ENCODE results near the gene RABGAP1L. TPM values are rescaled to one million over a fixed set of nuclear protein-coding genes. Genes with fewer than 3 reads are reported as not detected.
"Not testable (repeated sequence)": the region's sequence is repeated elsewhere in the genome, so short reads cannot be mapped to it uniquely, and the experiment has no call there.

RABGAP1L gene
- total RNA-seq, 1 donor from 2014 or later, result 17.0 TPM

DNA sequence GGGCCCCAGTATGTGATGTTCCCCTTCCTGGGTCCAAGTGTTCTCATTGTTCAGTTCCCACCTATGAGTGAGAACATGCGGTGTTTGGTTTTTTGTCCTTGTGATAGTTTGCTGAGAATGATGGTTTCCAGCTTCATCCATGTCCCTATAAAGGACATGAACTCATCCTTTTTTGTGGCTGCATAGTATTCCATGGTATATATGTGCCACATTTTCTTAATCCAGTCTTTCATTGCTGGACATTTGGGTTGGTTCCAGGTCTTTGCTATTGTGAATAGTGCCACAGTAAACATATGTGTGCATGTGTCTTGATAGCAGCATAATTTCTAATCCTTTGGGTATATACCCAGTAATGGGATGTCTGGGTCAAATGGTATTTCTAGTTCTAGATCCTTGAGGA lies 736.3 kb downstream of the RABGAP1L start:
- ATAC-seq; DNase-seq (ENCODE audit: low spot score): not testable (repeated sequence)

DNA sequence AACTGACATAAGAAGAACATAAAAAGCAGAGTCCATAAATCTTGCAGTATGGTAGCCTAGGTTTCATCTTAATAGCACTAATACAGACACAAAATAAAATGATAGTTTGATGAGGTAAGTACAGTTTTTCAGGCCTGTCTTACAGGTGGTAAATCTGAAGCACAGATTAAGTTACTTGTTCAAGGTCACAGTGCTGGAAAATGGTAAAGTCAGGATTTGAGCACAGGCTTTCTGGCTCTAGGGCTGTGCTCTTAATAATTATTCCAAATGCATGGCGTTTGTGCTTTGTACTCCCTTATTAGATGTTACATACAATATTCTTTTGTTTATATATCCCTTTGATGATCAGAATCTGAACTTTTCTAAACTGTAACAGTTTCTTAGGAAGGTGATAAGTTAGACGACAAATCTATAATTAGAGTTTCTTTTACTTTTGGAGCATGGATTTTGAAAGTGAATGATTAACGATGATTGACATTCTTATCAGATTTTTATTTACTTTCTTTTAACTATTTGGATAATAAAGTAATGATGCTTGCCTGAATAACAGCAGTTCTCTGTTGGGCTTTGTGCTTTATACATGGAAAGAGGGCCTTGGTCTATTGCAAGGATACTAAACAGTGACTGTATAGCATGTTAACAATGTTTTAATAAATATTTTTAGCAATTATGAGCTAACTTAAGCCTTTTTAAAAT lies 738.9 kb downstream of the RABGAP1L start:
- DNase-seq (ENCODE audit: low spot score) (no peak), ATAC-seq (peak; percentile 72)

DNA sequence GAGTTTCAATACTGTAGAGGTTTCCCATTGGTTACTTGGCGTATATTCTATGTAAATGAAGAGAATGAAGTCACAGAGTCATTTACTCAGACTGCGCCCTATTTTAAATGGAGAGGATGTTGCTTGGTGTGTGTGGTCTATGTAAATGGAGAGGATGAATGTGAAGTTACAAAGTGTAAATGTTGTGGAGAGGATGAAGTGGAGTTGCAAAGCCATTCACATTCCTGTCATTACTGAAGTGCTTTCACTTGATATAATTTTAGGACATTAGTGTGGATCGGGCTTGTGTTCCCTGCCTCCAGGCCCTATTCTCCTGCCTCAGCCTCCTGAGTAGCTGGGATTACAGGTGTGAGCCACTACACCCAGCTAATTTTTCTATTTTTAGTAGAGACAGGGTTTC lies 741.0 kb downstream of the RABGAP1L start:
- ATAC-seq (no peak), DNase-seq (ENCODE audit: low spot score) (no peak)

DNA sequence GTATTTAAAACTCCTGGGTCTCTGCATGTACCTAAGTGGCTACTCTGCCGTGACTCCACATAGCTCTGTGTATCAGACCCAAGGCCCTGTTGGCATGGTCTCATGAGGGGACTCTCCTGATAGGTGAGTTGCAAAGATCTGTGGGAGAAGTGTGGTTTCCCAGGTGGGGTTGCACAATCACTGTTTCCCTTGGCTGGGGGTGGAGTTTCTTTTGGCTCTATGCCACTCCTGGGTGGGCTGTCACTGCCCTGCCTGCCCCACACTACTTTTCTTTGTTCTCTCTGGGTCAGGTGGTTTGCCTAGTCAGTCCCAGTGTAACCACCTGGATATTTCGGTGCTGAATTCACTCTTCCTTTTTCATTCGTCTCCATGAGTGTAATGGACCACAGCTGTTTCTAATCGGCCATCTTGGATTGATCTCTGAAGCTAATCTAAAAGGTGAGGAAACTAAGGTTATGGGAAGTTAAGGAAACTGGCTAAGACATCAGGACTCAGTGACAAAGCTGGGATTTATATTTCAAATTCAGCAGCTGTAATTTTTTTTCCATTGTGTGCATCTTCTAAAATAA lies 743.3 kb downstream of the RABGAP1L start:
- DNase-seq (ENCODE audit: low spot score), result no peak
- peak; percentile 45 for ATAC-seq

DNA sequence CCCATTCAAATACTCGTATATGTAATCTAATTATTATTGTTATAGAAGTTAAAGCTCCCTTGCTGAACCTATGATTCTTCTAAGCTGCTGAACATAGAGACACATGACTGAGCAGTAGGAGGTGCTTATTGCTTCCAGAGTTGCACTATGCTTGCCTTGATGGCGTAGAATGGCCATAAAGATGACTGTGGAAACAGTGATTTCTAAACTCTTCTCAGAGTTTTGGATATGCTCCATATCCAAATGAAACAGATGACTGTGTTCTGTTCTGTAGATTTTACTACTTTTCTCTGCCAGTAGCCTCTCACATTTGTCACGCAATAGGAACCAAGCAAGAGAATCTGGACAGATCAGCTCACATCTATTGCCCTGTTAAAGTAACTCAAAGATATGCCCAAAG lies 752.3 kb downstream of the RABGAP1L start:
- DNase-seq (ENCODE audit: low spot score) (no peak), ATAC-seq (no peak)

DNA sequence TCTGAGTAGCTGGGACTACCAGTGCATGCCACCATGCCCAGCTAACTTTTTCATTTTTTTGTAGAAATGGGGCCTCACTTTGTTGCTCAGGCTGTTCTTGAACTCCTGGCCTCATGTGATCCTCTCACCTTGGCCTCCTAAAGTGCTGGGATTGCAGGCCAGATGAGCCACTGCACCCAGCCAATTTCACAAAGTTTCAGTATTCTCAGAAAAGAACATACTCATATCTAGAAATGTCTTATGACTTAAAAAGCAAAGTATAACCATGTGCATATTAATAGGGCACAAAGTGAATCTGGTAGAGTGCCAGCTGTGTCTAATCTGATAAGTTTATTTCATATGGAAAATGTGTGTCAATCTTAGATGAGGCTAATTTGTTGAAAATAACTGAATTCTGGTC lies 752.9 kb downstream of the RABGAP1L start:
- DNase-seq (ENCODE audit: low spot score) (no peak), ATAC-seq (no peak)

DNA sequence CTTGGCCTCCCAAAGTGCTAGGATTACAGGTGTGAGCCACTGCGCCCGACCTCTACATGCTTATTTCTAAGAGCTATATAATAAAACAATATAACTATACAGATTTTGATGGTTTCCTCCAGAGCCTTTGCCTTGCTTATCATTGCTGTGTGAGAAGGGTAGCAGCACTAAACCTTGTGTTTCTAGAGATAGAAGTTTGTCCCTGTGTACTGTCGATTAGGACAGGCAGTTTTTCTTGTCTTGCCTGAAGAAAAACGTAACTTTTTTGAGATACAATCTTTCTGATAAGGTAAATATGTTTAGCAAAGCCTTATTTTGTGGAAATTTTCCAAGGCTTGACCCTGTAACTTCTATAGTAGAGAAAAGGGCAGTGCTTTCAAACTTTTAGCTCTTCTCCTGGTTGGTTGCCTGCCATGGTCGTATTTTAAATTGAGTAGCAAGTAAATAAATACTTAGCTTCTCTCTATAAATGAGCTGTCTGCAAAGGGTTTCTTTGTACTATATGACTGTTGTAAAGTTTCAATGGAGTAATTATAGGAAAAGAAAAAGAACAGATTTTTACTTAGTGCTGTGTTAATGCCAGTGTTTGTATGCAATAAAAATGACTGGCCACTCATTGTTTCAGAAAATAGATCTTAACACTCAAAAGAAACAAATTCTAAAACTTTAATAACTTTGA lies 754.0 kb downstream of the RABGAP1L start:
- ATAC-seq (no peak), DNase-seq (ENCODE audit: low spot score) (no peak)

DNA sequence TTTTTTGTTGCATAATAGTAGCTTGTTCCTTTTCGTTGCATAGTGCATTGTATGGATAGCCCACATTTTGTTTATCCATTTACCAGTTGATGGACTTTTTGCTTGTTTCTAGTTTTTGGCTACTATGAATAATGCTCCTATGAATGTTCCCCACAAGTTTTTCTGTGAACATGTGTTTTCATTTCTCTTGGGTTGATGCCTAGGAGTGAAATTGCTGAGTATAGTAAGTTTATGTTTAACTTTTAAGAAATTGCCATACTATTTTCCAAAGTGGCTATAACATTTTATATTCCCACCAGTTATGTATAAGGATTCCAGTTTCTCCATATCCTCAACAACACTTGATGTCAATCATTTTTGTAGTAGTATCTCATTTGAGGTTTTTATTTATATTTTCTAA lies 755.7 kb downstream of the RABGAP1L start:
- ATAC-seq (no peak), DNase-seq (ENCODE audit: low spot score) (no peak)

DNA sequence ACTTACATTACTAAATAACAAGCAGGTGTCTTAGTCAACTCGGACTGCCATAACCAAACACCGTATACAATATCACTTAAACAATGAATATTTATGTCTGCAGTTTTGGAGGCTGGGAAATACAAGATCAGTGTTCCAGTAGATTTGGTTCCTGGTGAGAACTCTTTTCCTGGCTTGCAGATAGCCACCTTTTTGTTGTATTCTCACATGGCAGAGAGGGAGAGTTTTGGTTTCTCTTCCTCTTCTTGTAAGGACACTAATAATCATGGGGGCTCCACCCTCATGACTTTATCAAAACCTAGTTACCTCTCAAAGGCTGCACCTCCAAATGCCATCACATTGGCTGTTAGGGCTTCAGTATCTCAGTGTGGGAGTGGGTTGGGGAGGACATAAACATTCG lies 757.5 kb downstream of the RABGAP1L start:
- DNase-seq (ENCODE audit: low spot score) (no peak), ATAC-seq (no peak)

DNA sequence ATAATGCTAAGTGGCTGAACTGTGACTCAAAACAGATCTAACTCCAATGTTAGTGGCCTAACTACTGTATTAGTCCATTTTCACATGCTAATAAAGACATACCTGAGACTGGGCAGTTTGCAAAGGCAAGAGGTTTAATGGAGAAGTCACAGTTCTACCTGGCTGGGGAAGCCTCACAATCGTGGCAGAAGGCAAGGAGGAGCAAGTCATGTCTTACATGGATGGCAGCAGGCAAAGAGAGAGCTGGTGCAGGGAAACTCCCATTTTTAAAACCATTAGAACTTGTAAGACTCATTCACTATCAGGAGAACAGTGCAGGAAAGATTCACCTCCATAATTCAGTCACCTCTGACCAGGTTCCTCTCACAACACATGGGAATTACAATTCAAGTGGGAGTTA lies 760.8 kb downstream of the RABGAP1L start:
- no peak for ATAC-seq
- no peak for DNase-seq (ENCODE audit: low spot score)

DNA sequence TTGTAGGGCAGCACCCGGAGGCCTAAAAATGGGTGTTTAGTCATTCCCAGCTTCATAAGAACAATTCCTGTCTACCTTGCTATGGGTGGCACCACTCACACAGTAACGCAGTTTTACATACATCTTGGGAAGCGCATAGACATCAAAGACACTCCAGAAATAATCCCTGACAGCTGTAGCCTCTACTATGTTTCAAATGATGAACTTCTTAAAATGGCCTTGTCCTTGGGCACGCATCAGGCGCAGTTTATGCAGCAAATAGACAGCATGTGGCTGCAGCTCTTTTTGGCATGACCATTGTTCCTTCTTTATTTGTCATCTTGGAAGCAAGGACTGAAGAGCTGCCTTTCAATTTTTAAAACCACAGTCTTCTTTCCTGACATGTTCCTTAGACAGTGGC lies 762.8 kb downstream of the RABGAP1L start:
- DNase-seq (ENCODE audit: low spot score) (no peak), ATAC-seq (no peak)

DNA sequence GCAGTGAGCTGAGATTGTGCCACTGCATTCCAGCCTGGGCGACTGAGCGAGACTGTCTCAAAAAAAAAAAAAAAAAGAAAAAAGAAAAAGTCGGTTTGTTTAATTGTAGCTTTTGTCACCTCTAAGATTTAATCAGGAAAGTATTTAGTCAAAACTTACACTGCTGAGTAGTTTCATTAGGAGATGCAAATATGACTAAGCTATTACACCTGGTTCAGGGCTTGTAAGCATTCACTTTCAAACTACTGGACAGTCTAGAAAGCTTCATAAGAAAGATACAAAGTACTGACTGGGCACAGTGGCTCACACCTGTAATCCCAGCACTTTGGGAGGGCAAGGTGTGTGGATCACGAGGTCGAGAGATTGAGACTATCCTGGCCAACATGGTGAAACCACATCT lies 764.5 kb downstream of the RABGAP1L start:
- ATAC-seq, result no peak

DNA sequence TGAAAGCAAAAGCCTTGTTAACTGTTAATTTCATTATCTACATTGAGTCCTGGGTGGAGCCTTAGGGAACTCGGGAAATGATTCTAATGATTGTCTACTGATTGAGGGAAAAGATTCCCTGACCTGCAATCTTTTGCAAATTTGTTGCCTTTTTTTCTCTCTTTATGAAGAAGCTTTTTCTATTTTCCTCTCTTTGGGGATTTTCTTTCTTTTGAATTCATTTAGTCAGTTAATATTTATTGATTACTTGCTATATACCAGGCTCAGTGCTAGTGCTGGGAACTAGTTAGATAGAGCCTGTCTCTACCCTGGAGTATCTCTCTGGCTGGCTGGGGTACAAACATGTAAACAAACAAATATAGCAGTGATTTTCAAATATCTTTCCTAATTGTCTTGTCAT lies 769.2 kb downstream of the RABGAP1L start:
- ATAC-seq, result no peak

More for the DNA sequence above, 764.5 kb downstream of the RABGAP1L start:
- no peak for DNase-seq (ENCODE audit: low spot score)

DNA sequence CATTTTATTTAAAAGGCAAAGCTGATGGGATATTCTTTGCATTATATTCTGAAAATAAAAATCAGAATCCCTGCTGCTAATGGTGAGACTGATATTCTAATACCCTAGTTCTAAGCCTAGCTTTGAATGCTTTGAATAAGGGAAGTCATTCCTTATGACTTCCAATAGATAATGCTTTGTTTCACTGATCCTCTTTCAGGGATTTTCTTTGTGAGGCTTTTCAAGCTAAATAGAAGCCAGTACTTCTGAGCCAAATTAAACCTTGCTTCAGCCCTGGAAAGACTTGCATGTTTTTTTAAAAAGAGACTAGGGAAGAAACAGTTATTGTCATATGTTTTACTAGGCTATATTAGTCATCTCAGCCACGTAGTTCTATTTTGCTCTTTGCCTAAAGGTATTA lies 771.9 kb downstream of the RABGAP1L start:
- DNase-seq (ENCODE audit: low spot score) (no peak), ATAC-seq (no peak)

More for the DNA sequence above, 769.2 kb downstream of the RABGAP1L start:
- DNase-seq (ENCODE audit: low spot score), result no peak

DNA sequence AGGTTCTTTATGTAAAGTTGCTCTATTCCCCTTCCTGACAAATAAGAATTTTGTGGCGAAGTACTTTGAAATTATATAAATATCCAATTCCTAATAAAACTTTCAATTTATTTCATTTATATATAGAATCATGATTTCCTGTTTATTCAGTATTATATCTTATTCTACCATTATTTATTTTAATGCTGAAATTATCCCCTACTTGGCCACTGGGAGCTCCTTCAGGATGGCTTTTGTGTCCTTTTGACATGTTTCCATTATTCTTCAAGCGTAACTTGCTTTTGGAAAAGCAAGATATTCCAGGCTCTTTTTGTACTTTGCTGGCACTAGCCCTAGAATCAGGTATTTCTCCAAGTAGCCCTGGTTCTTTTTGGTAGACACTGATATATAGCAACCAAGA lies 773.3 kb downstream of the RABGAP1L start:
- no peak for ATAC-seq
- DNase-seq (ENCODE audit: low spot score), result no peak

DNA sequence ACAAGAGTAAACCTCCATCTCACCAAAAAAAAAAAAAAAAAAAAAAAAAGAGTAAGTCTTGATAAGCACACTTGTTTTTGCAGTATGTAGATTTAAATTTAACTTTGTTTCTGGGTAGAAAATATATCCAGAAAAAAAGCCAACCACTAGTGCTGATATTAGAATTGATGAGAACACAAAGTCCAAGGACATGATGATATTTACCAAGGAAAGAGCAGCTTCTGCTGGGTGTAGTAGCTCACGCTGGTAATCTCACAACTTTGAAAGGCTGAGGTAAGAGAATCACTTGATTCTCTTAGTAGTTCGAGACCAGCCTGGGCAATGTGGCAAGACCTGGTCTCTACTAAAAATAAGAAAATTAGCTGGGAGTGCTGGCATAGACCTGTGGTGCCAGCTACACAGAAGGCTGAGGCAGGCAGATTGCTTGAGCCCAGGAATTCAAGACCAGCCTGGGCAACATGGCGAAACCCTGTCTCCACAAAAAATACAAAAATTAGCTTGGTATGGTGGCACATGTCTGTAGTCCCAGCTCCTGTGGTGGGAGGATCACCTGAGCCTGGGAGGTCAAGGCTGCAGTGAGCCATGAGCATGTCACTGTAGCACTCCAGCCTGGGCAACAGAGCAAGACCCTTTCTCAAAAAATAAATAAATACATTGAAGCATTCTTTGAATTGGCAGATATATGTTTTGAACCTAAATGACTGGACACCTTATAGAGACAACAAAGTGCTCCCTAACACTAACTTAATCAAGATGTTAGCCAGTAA lies 776.8 kb downstream of the RABGAP1L start:
- no peak for ATAC-seq
- DNase-seq (ENCODE audit: low spot score), result no peak

DNA sequence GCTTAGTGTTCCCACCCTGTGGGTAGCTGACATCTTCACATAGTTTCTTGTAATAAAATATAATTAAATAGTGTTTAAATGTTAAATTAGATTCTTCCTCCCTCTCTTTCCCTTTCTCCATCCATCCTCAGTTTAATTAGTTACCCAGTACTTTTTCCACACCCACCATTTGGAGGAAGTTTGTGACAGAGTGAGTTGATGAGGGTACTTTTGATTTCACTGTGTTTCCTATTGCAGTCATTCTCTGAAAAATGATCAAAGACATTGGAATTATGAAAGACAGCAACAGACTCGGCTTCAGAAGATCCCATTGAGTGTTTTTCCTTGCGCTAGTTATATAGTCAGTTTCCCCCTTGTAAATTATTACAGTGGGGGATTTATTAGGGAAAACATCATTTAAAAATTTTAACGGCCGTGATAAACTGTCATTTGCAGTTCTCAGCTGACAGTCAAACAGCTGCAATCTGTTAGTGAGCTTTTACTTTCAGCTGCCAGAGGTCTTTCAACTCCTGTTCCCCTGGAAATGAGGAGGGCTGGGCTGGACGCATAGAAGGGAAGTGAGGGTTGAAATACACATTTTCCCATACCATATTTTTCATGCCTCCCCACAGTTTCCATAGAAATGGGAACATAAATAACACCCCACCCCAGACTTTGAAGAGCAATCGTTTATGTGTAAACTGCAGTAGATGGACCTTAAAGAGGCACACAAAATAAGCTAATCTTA lies 779.1 kb downstream of the RABGAP1L start:
- no peak for ATAC-seq
- no peak for DNase-seq (ENCODE audit: low spot score)

DNA sequence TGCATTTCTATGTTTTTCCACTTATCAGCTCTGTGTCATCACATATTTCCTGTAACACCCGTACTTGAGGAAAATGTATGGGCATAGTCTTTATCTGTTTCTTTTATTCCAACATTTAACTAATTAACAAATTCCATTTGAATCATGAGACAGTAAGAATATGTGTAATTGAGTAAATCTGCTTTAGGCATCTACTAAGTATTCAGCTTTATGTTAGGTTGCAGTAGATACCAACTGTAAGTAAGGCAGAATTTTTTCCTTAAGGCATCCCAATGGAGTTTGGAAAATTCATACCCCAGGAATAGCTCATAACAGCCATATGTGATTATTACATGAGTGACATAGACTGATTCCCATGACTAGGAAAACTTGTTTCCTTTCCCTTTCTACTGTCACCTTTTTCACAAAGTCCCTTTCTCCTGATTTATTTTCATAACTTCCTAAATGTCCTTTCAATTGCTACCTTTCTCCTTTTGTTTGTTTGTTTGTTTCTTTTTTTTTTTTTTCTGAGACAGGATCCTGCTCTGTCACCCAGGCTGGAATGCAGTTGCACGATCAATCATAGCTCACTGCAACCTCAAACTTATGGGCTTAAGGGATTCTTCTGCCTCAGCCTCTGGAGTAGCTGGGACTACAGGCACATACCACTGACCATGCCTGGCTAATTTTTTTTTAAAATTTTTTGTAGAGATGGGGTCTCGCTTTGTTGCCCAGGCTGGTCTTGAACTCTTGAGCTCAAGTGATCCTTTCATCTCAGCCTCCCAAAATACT lies 780.6 kb downstream of the RABGAP1L start:
- ATAC-seq, result no peak
- DNase-seq (ENCODE audit: low spot score), result no peak

DNA sequence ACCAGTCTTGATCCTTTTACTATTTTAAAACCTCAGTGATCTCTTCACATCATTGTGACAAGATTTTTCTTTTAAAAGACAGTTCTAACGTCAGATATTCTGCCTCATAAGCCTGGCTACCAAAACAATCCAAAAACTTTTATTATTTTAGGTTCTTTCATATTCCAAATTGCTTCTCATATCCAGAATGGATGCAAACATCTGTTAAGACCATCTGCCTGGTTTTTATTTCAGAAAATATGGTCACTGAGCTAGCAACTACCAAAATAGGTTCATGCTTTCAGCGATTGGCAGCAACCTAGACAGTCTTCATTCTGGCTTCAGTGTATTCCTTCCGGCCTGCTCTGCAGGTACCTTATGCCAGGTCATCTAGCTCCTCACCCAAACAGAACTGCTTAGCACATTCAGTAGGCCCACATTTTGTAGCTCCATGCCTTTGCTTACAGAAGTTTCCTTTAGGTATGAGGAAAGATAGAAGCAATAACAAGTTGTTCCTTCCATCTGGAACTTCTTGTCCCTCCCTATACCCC lies 781.4 kb downstream of the RABGAP1L start:
- no peak for DNase-seq (ENCODE audit: low spot score)
- no peak for ATAC-seq
